ENCODE results near the gene CACNB3.
A peak's percentile ranks its signal among the peaks of the same experiment; 100 is the strongest.

The CACNB3 gene

GRCh38 chr12:48817873-48818830 lies at the start of gene CACNB3:
TSS of gene CACNB3 (plus strand) at chr12:48818496. CDS start at chr12:48818930, 434 bp downstream.
- peak; percentile 92 for DNase-seq

GRCh38 chr12:48768736-48769135 lies 49.6 kb upstream of the CACNB3 start:
- DNase-seq = no peak

- DNase-seq = no peak
Measured at GRCh38 chr12:48770756-48771155, 47.5 kb upstream of the CACNB3 start.

- no peak for DNase-seq
Measured at GRCh38 chr12:48771588-48772112, 46.6 kb upstream of the CACNB3 start.

GRCh38 chr12:48773686-48774085 lies 44.6 kb upstream of the CACNB3 start:
- DNase-seq = no peak

GRCh38 chr12:48774516-48774915 lies 43.8 kb upstream of the CACNB3 start:
- no peak for DNase-seq

GRCh38 chr12:48775299-48775698 lies 43.0 kb upstream of the CACNB3 start:
- no peak for DNase-seq

GRCh38 chr12:48775991-48776649 lies 42.2 kb upstream of the CACNB3 start:
- no peak for DNase-seq

- DNase-seq = no peak
Measured at GRCh38 chr12:48776956-48777355, 41.3 kb upstream of the CACNB3 start.

GRCh38 chr12:48777501-48778400 lies 40.5 kb upstream of the CACNB3 start:
- DNase-seq = no peak

GRCh38 chr12:48779869-48780268 lies 38.4 kb upstream of the CACNB3 start:
- no peak for DNase-seq

- DNase-seq = no peak
Measured at GRCh38 chr12:48780381-48781025, 37.8 kb upstream of the CACNB3 start.

- DNase-seq = no peak
Measured at GRCh38 chr12:48781750-48782456, 36.4 kb upstream of the CACNB3 start.

- DNase-seq = no peak
Measured at GRCh38 chr12:48782457-48783395, 35.6 kb upstream of the CACNB3 start.

- DNase-seq = no peak
Measured at GRCh38 chr12:48783432-48783831, 34.9 kb upstream of the CACNB3 start.

- DNase-seq = no peak
Measured at GRCh38 chr12:48786591-48787544, 31.4 kb upstream of the CACNB3 start.

- DNase-seq = no peak
Measured at GRCh38 chr12:48787791-48788523, 30.3 kb upstream of the CACNB3 start.

- peak; percentile 45 for DNase-seq
Measured at GRCh38 chr12:48788524-48788853, 29.8 kb upstream of the CACNB3 start.
